K562 (cell line): ENCODE results near the gene CDR2L. TPM values are rescaled to one million over a fixed set of nuclear protein-coding genes. Genes with fewer than 3 reads are reported as not detected.
A peak's percentile ranks its signal among the peaks of the same experiment; 100 is the strongest.

ENCODE experiments used
- ATF3 ChIP-seq, 2 experiments: fragments of 450-650 bp in 1 of 2; sonication (generic) in 1 of 2; formaldehyde crosslinking in 1 of 2; IDR thresholded peaks in 1 of 2; conservative IDR thresholded peaks in 1 of 2; 2 replicates each; pipeline versions ENCODE4 v1.6.1 to v1.8.1; 2016 to 2023; ENCODE audit warnings: mild to moderate bottlenecking in 2 of 2, moderate library complexity in 2 of 2, inconsistent platforms in 1 of 2, missing genetic modification reagents in 1 of 2
- CBX1 ChIP-seq: sonication (generic); IDR thresholded peaks from 2 replicates; pipeline ENCODE4 v1.6.1; 2016; ENCODE audit warnings: antibody characterized with exemption, low read depth, mild to moderate bottlenecking
- CHD1 ChIP-seq: fragments of 200-600 bp; sonication (generic); IDR thresholded peaks from one replicate; pipeline ENCODE4 v1.6.1; 2012; ENCODE audit warnings: mild to moderate bottlenecking, moderate library complexity, low read length, inconsistent platforms
- ERF ChIP-seq: fragments of 450-650 bp; formaldehyde crosslinking; IDR thresholded peaks from 2 replicates; pipeline ENCODE4 v1.4.0; 2020; ENCODE audit warnings: mild to moderate bottlenecking, mixed read lengths
- HMG20B ChIP-seq: fragments of 250-450 bp; sonication (Bioruptor Pico); IDR thresholded peaks from 2 replicates; pipeline ENCODE4 v1.5.0; 2021; ENCODE audit warnings: mild to moderate bottlenecking
- HNRNPK ChIP-seq: fragments of 200-400 bp; formaldehyde crosslinking; IDR thresholded peaks from one replicate; pipeline ENCODE4 v1.6.1; 2018; ENCODE audit warnings: mild to moderate bottlenecking, low read depth, low read length; ENCODE audit not compliant: poor library complexity, severe bottlenecking
- PML ChIP-seq: IDR thresholded peaks from 2 replicates; pipeline ENCODE4 v1.6.1; 2012; ENCODE audit warnings: low read length, inconsistent platforms
- SAFB2 ChIP-seq: fragments of 200-400 bp; formaldehyde crosslinking; IDR thresholded peaks from 2 replicates; pipeline ENCODE4 v1.6.1; 2018; ENCODE audit warnings: borderline replicate concordance, low read length, low read depth, moderate library complexity; ENCODE audit not compliant: severe bottlenecking
- SMAD3 ChIP-seq: fragments of 450-650 bp; formaldehyde crosslinking; conservative IDR thresholded peaks from 2 replicates; pipeline ENCODE4 v1.4.0; 2020; ENCODE audit warnings: mild to moderate bottlenecking
- SMARCE1 ChIP-seq: fragments of 450-650 bp; IDR thresholded peaks from 2 replicates; pipeline ENCODE4 v1.7.1; 2016; ENCODE audit warnings: mild to moderate bottlenecking
- SRSF3 ChIP-seq: fragments of 200-400 bp; formaldehyde crosslinking; IDR thresholded peaks from 2 replicates; pipeline ENCODE4 v1.6.1; 2016; ENCODE audit warnings: mild to moderate bottlenecking, low read length, moderate library complexity; ENCODE audit not compliant: insufficient read depth
- ZMIZ1 ChIP-seq, 2 experiments: fragments of 150-350 bp in 1 of 2; IDR thresholded peaks; 2 replicates each; pipeline ENCODE4 v1.6.1; 2012 to 2016; ENCODE audit warnings: low read depth in 2 of 2, low read length in 2 of 2, mild to moderate bottlenecking in 1 of 2, moderate library complexity in 1 of 2
- ZNF316 ChIP-seq: fragments of 450-650 bp; IDR thresholded peaks from 2 replicates; pipeline ENCODE4 v1.6.1; 2016
- ZNF780A ChIP-seq: fragments of 250-450 bp; sonication (Bioruptor Pico); IDR thresholded peaks from 2 replicates; pipeline ENCODE4 v1.5.0; 2021; ENCODE audit warnings: mild to moderate bottlenecking
- polyA plus RNA-seq, 8 experiments: library from polyadenylated mRNA; depleted of rRNA in 4 of 8; stranded (reverse) in 5 of 8; unstranded in 3 of 8; fragments of >200 nt; fragmentation: Nextera tagmentation in 2 of 8; fragmentation: Illumina TruSeq in 1 of 8; extraction: Ambion mirVana in 2 of 8; extraction: Trizol in 1 of 8; gene quantifications; 2 replicates each; pipeline versions ENCODE4 v1.2.1 to v1.2.3, GENCODE V29; 2011 to 2014; ENCODE audit warnings: inconsistent platforms in 1 of 8, missing spikeins in 1 of 8
- total RNA-seq, 7 experiments: library from RNA; depleted of rRNA in 6 of 7; stranded (reverse); fragments of >200 nt in 6 of 7; fragmentation: Illumina TruSeq in 2 of 7; extraction: Trizol in 2 of 7; gene quantifications; 2 replicates each; pipeline versions ENCODE4 v1.2.1 to v1.2.3, GENCODE V29; 2011 to 2021; ENCODE audit warnings: low replicate concordance in 1 of 7
- TF ChIP-seq, protein P1 (sequence below): fragments of 200-800 bp; sonication (Bioruptor generic); IDR thresholded peaks from 2 replicates; pipeline ENCODE4 v1.6.1; 2017; ENCODE audit warnings: missing genetic modification characterization, missing compliant biosample characterization
- TF ChIP-seq, protein P2 (sequence below): fragments of 450-650 bp; IDR thresholded peaks from 2 replicates; pipeline ENCODE4 v1.6.1; 2017; ENCODE audit warnings: mild to moderate bottlenecking, moderate library complexity
- TF ChIP-seq, protein P3 (sequence below): sonication (generic); formaldehyde crosslinking; IDR thresholded peaks from 2 replicates; pipeline ENCODE4 v1.8.0; 2022; ENCODE audit warnings: missing genetic modification reagents, mild to moderate bottlenecking, borderline replicate concordance

Gene CDR2L
- total and polyA plus RNA-seq, 9 of the 15 experiments (the other 6 are each of a cell fraction or from before 2014, with no cell fraction given), result 2.7 to 16.0 (median 7.3) TPM

GRCh38 chr17:75034236-75034908 lies 46.9 kb downstream of the CDR2L start (continued):
- TF ChIP-seq CHD1 (no peak), ZNF316 (no peak), ZMIZ1 (IDR thresholded peaks at IDR 0.05; ENCODE audit: low read depth in 2 of 2, low read length in 2 of 2) (no peak), HMG20B (CRISPR knock-in tag) (no peak), SMAD3 (CRISPR knock-in tag) (no peak), HNRNPK (no peak), ZNF780A (CRISPR knock-in tag) (no peak), ATF3 (IDR thresholded peaks at IDR 0.05) (no peak), ATF3 (CRISPR knock-in tag; conservative IDR thresholded peaks at IDR 0.05) (no peak), SAFB2 (no peak), PML (0 out of 2 replicates have a peak, but pooled peaks have one; percentile 2), CBX1 (0 out of 2 replicates have a peak, but pooled peaks have one; percentile 14), SRSF3 (peak; percentile 91; the same call in 1 of the 2 replicates), SMARCE1 (no peak), ERF (CRISPR knock-in tag) (no peak)
- TF ChIP-seq, protein P1, sequence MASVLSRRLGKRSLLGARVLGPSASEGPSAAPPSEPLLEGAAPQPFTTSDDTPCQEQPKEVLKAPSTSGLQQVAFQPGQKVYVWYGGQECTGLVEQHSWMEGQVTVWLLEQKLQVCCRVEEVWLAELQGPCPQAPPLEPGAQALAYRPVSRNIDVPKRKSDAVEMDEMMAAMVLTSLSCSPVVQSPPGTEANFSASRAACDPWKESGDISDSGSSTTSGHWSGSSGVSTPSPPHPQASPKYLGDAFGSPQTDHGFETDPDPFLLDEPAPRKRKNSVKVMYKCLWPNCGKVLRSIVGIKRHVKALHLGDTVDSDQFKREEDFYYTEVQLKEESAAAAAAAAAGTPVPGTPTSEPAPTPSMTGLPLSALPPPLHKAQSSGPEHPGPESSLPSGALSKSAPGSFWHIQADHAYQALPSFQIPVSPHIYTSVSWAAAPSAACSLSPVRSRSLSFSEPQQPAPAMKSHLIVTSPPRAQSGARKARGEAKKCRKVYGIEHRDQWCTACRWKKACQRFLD (CRISPR knock-in tag), result 0 out of 2 replicates have a peak, but pooled peaks have one; percentile 12
- TF ChIP-seq, protein P2, sequence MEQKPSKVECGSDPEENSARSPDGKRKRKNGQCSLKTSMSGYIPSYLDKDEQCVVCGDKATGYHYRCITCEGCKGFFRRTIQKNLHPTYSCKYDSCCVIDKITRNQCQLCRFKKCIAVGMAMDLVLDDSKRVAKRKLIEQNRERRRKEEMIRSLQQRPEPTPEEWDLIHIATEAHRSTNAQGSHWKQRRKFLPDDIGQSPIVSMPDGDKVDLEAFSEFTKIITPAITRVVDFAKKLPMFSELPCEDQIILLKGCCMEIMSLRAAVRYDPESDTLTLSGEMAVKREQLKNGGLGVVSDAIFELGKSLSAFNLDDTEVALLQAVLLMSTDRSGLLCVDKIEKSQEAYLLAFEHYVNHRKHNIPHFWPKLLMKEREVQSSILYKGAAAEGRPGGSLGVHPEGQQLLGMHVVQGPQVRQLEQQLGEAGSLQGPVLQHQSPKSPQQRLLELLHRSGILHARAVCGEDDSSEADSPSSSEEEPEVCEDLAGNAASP, result no peak
- TF ChIP-seq, protein P3, sequence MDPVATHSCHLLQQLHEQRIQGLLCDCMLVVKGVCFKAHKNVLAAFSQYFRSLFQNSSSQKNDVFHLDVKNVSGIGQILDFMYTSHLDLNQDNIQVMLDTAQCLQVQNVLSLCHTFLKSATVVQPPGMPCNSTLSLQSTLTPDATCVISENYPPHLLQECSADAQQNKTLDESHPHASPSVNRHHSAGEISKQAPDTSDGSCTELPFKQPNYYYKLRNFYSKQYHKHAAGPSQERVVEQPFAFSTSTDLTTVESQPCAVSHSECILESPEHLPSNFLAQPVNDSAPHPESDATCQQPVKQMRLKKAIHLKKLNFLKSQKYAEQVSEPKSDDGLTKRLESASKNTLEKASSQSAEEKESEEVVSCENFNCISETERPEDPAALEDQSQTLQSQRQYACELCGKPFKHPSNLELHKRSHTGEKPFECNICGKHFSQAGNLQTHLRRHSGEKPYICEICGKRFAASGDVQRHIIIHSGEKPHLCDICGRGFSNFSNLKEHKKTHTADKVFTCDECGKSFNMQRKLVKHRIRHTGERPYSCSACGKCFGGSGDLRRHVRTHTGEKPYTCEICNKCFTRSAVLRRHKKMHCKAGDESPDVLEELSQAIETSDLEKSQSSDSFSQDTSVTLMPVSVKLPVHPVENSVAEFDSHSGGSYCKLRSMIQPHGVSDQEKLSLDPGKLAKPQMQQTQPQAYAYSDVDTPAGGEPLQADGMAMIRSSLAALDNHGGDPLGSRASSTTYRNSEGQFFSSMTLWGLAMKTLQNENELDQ (CRISPR knock-in tag), result no peak
